HEK293 (cell line): ENCODE data around the gene ZNF397.

Experiments
- CTCF ChIA-PET: fragments of 350-600 bp; formaldehyde crosslinking; extraction: SDS; loops from one replicate; lab custom pipeline; 2021; ENCODE audit warnings: antibody characterized with exemption; lab: Yijun Ruan, JAX
- POLR2A ChIA-PET: fragments of 300-600 bp; formaldehyde crosslinking; extraction: SDS; loops from one replicate; lab custom pipeline; 2020; ENCODE audit warnings: antibody characterized with exemption, inconsistent platforms; lab: Yijun Ruan, JAX
- H3K27ac ChIP-seq: fragments of 200-500 bp; sonication (Bioruptor generic); 2 replicates; pipeline ENCODE4 v1.5.1; 2014; ENCODE audit warnings: low read depth, low read length, control low read depth, inconsistent platforms; ENCODE audit errors: extremely low read depth
- H3K36me3 ChIP-seq, 2 experiments: fragments of 200-500 bp in 1 of 2; sonication (Bioruptor generic) in 1 of 2; 1 replicate in 1 of 2; 2 replicates in 1 of 2; pipeline ENCODE4 v1.5.1; 2014 to 2017; ENCODE audit warnings: inconsistent platforms in 2 of 2, low read length in 2 of 2; ENCODE audit not compliant: control insufficient read depth in 2 of 2, insufficient read depth in 1 of 2
- H3K4me1 ChIP-seq: fragments of 200-500 bp; sonication (Bioruptor generic); 2 replicates; pipeline ENCODE4 v1.5.1; 2014; ENCODE audit warnings: mild to moderate bottlenecking, low read length, inconsistent platforms; ENCODE audit not compliant: control insufficient read depth, insufficient read depth
- H3K4me3 ChIP-seq: 2 replicates; pipeline ENCODE4 v1.5.1; 2011; ENCODE audit warnings: low read depth, mild to moderate bottlenecking, control low read depth, low read length, moderate library complexity
- H3K9me3 ChIP-seq: fragments of 200-500 bp; sonication (Bioruptor generic); 2 replicates; pipeline ENCODE4 v1.5.1; 2014; ENCODE audit warnings: low read depth, low read length, inconsistent platforms; ENCODE audit not compliant: control insufficient read depth, insufficient read depth
- KLF1 ChIP-seq: fragments of 450-650 bp; formaldehyde crosslinking; IDR thresholded peaks from 2 replicates; pipeline ENCODE4 v1.5.1; 2016; ENCODE audit warnings: missing biosample characterization, missing genetic modification characterization
- KLF16 ChIP-seq: fragments of 450-650 bp; formaldehyde crosslinking; IDR thresholded peaks from 2 replicates; pipeline ENCODE4 v1.5.1; 2017; ENCODE audit warnings: missing biosample characterization, missing genetic modification characterization
- PRDM1 ChIP-seq: fragments of 450-650 bp; formaldehyde crosslinking; IDR thresholded peaks from 2 replicates; pipeline ENCODE4; 2016; ENCODE audit warnings: missing biosample characterization, missing genetic modification characterization
- REPIN1 ChIP-seq: fragments of 450-650 bp; formaldehyde crosslinking; IDR thresholded peaks from 2 replicates; pipeline ENCODE4 v1.5.1; 2017; ENCODE audit warnings: missing biosample characterization, missing genetic modification characterization, low read depth
- SCRT2 ChIP-seq: fragments of 450-650 bp; formaldehyde crosslinking; IDR thresholded peaks from 2 replicates; pipeline ENCODE4 v1.5.1; 2016; ENCODE audit warnings: missing biosample characterization, missing genetic modification characterization
- ZFP3 ChIP-seq: fragments of 450-650 bp; formaldehyde crosslinking; IDR thresholded peaks from 2 replicates; pipeline ENCODE4 v1.5.1; 2016; ENCODE audit warnings: low read depth, missing biosample characterization, missing genetic modification characterization
- ZNF138 ChIP-seq: fragments of 450-650 bp; formaldehyde crosslinking; IDR thresholded peaks from 2 replicates; pipeline ENCODE4 v1.5.1; 2016; ENCODE audit warnings: missing biosample characterization, missing genetic modification characterization, borderline replicate concordance
- ZNF280C ChIP-seq: fragments of 450-650 bp; formaldehyde crosslinking; IDR thresholded peaks from 2 replicates; pipeline ENCODE4 v1.5.1; 2016; ENCODE audit warnings: missing biosample characterization, missing genetic modification characterization
- ZNF280D ChIP-seq: fragments of 450-650 bp; formaldehyde crosslinking; IDR thresholded peaks from 2 replicates; pipeline ENCODE4 v1.5.1; 2016; ENCODE audit warnings: missing biosample characterization, missing genetic modification characterization
- ZNF518A ChIP-seq: fragments of 450-650 bp; formaldehyde crosslinking; conservative IDR thresholded peaks from 2 replicates; pipeline ENCODE4 v1.5.1; 2016; ENCODE audit warnings: low read depth, missing biosample characterization, missing genetic modification characterization
- ZNF521 ChIP-seq: fragments of 450-650 bp; formaldehyde crosslinking; IDR thresholded peaks from 2 replicates; pipeline ENCODE4 v1.5.1; 2017; ENCODE audit warnings: missing biosample characterization, mild to moderate bottlenecking, missing genetic modification characterization
- ZNF645 ChIP-seq: fragments of 450-650 bp; formaldehyde crosslinking; IDR thresholded peaks from 2 replicates; pipeline ENCODE4; 2016; ENCODE audit warnings: missing biosample characterization, missing genetic modification characterization
- ZNF654 ChIP-seq: fragments of 450-650 bp; formaldehyde crosslinking; IDR thresholded peaks from 2 replicates; pipeline ENCODE4 v1.5.1; 2016; ENCODE audit warnings: low read depth, missing biosample characterization, missing genetic modification characterization
- ZNF660 ChIP-seq: fragments of 450-650 bp; IDR thresholded peaks from 2 replicates; pipeline ENCODE4 v1.5.1; 2018; ENCODE audit warnings: missing biosample characterization, mild to moderate bottlenecking, missing genetic modification characterization
- ZNF704 ChIP-seq: fragments of 450-650 bp; formaldehyde crosslinking; IDR thresholded peaks from 2 replicates; pipeline ENCODE4 v1.5.1; 2016; ENCODE audit warnings: missing biosample characterization, missing genetic modification characterization
- ZXDB ChIP-seq: fragments of 450-650 bp; formaldehyde crosslinking; IDR thresholded peaks from 2 replicates; pipeline ENCODE4 v1.5.1; 2016; ENCODE audit warnings: missing biosample characterization, missing genetic modification characterization

ZNF397 gene

GRCh38 chr18:35303610-35304009 is 62.8 kb downstream of the ZNF397 start:
- ChIA-PET CTCF (interaction anchor here (0.8 kb wide), 1 partner anchor 39 kb away, joined by 3 read pairs; no protein-coding TSS in a partner anchor), POLR2A (no interaction called here)
- Histone ChIP-seq H3K9me3 (no peaks in the 10 kb centered on the region), H3K27ac (no peak overlapping the region), H3K4me3 (no peak overlapping the region), H3K36me3 (peaks cover 4 to 90% of the 10 kb centered on the region in 2 experiments; a peak in 2 of 3 replicates), H3K4me1 (no peaks in the 10 kb centered on the region)
- no peak for TF ChIP-seq ZNF138 (tag by site-specific recombination)
- TF ChIP-seq PRDM1 (tag by site-specific recombination), result no peak
- no peak for TF ChIP-seq ZNF704
- TF ChIP-seq ZNF521 (tag by site-specific recombination), result no peak
- no peak for TF ChIP-seq KLF1 (tag by site-specific recombination)
- no peak for TF ChIP-seq ZNF645 (tag by site-specific recombination)
- TF ChIP-seq ZNF518A, result no peak
- TF ChIP-seq SCRT2 (tag by site-specific recombination), result no peak
- no peak for TF ChIP-seq ZNF280C (tag by site-specific recombination)
- no peak for TF ChIP-seq ZNF660 (tag by site-specific recombination)
- no peak for TF ChIP-seq ZNF280D
- TF ChIP-seq REPIN1 (tag by site-specific recombination), result no peak
- no peak for TF ChIP-seq ZNF654
- no peak for TF ChIP-seq ZXDB (tag by site-specific recombination)
- no peak for TF ChIP-seq ZFP3 (tag by site-specific recombination)
- no peak for TF ChIP-seq KLF16 (tag by site-specific recombination)
